HG02623 (cell line): ENCODE results near the gene ARHGEF19.
"Not testable (repeated sequence)": the region's sequence is repeated elsewhere in the genome, so short reads cannot be mapped to it uniquely, and the experiment has no call there.

ENCODE experiments used
- ATAC-seq: cut with Tn5 transposase; IDR thresholded peaks from one replicate; pipeline ENCODE4 v1.9.1; 2021; ENCODE audit warnings: moderate library complexity; ENCODE audit not compliant: unreplicated experiment

ARHGEF19 gene

GRCh38 chr1:16168144-16168495 is 44.3 kb downstream of the ARHGEF19 start:
- not testable (repeated sequence) for ATAC-seq

DNA sequence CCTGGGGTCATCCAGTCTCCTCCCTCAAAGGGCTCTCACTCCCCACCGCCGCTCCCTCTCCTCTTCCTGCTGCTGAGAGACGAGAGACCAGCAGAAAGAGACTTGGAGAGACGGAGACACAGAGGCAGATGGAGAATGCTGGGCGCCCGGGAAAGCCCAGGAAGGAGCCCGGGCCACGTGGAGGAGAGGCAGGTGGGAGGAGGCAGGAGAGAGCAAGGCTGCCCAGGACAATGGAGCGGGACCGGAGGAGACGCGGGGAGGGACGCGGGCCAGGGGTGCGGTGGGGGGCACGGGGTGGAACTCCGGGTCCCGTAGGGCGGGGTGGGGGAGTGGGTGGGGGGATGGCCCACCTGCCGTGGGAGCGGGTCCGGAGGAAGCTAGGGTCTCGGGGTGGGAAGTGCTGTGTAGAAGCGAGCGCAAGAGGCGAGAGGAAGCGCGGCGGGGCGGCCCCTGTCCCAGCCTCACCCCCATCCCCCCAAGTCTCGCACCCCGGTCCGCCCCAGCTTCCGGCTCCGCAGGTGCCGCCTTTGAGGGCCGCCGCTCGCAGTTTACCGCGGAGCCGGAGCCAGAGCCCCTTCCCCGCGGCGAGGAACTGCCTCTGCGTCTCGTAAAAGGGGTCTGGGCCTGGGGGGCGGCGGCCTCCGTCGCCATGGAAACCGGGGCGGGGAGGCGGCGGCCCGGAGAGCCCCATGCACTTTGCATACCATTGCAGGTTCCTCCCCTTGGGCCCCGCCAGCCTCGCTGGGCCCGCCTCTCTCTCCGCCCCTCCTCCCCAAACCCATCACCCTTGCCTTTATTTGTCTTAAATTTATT is 44.9 kb downstream of the ARHGEF19 start:
- no peak for ATAC-seq

DNA sequence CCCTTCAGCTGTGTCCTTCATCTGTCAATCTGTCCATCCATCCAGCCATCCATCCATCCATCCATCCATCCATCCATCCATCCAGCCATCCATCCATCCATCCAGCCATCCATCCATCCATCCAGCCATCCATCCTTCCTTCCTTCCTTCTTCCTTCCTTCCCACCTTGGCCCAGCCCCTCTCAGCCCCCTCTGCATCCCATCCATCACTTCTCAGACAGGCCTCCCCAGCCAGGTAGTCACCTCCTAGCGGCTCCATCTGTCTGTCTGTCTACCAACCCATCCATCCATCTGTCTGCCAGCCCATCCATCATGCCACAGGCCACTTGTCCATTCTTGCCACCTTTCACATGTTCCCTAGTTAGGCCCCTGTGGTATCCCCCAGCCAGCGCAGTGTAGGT is 46.3 kb downstream of the ARHGEF19 start:
- no peak for ATAC-seq

GRCh38 chr1:16165548-16165947 is 46.9 kb downstream of the ARHGEF19 start:
- ATAC-seq = no peak

GRCh38 chr1:16165073-16165364 is 47.4 kb downstream of the ARHGEF19 start:
- no peak for ATAC-seq

- ATAC-seq = no peak
Observed at GRCh38 chr1:16164213-16165072, 48.0 kb downstream of the ARHGEF19 start.

DNA sequence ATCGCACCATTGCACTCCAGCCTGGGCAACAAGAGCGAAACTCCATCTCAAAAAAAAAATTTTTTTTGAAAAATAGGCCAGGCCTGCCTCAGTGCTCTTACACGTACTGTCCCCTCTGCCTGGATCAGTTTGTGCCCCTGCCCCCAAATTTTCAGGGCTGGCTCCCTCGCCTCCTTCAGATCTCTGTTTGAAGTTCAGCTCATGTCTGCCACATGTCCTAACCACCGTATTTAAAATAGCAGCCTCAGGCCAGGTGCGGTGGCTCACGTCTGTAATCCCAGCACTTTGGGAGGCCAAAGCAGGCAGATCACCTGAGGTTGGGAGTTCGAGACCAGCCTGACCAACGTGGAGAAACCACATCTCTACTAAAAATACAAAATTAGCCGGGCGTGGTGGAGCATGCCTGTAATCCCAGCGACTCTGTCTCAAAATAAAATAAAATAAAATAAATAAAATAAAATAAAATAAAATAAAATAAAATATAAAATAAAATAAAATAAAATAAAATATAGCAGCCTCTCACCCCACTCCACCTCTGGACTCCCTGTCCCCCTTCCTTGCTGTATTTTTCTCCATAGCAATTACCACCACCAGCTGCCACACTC is 48.7 kb downstream of the ARHGEF19 start:
- ATAC-seq = not testable (repeated sequence)

DNA sequence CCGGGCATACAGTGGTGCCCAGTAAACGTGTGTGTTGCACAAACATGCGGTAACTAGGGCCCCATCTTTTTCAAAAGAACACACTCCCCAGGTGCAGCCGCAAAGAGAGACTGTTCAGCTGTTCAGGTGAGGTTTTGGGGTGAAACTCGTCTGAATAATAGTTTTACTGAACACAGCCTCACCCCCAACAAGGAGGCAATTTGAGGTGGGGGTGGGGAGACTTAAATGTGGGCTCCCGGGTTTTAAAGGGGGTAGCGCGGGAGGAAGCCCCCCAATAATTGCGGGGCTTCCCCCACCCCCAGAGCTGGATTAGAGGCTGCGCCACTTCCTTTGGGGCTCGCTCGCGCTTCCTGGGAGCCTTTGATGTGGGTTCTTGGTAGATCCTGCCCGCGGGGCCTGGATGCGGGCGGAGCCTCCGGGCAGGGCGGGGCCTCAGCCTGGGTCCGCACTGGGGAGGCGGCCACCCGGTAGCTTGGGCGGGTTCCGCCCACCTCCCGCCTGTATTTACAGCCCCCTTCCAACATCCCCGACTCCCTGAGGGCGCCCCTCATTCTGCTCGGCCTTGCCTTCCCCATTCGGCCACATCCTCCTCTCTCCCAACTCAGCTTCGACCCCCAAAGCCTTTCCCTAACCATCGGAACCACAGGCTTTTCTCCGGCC is 50.2 kb downstream of the ARHGEF19 start:
- ATAC-seq = no peak

DNA sequence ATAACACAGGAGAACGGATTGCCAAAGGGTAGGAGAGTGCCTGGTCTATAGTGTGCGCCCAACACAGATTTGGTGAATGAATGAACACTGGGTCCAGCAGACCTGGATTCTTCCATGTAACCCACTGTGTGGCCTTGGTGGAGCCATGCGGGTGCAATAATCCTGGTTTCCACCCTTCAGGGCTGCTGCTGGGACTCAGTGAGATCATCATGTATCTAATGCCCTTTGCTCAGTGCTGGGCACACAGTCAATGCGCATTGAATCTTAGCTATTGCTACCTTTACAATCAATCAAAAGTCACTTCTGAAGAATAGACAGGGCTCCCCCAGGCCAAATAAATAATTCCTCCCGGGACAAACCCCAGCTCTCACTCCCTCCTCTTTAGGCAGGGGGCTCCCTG is 50.7 kb downstream of the ARHGEF19 start:
- ATAC-seq = no peak

DNA sequence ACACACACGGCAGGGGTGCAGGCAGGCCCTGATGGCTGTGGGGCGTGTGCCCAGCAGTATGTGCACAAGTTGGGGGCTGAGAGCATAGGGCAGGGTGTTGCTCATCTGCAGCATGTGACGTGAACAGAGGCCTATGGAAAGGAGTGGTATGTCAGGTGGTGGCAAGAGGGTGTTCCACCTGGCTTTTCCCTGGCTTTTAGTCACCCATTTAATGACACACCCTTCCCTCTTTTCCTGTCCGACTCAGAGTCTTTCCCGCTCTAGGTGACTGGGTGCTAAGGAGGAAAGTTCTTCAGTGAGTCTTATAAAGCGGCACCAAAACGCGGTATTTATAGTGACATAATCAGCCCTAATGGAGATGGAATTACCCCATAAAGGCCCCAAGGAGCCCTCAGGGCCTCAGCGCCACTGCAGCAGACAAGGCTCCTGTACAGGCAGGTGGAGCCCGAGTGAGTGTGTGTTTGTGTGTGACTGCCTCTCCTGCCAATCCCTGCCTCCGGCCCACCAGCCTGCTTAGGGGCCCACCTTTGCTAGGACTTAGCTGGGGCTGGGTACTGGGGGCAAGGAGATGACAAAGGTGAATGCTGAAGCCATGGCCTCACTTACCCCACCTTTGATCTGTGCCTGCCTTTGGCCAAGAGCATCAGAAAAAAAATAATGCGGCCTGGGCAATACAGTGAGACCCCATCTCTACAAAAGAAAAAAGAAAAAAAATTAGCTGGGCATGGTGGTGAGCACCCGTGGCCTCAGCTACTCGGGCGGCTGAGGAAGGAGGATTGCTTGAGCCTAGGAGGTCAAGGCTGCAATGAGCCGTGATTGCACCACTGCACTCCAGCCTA is 53.2 kb downstream of the ARHGEF19 start:
- ATAC-seq = no peak

GRCh38 chr1:16158025-16158424 is 54.4 kb downstream of the ARHGEF19 start:
- no peak for ATAC-seq

GRCh38 chr1:16156848-16157495 is 55.5 kb downstream of the ARHGEF19 start:
- no peak for ATAC-seq

GRCh38 chr1:16155537-16156410 is 56.7 kb downstream of the ARHGEF19 start, which contains the start of gene EPHA2:
EPHA2 (minus strand) TSS chr1:16156069; CDS start chr1:16155932, 137 bp downstream.
- no peak for ATAC-seq

- ATAC-seq = no peak
Observed at GRCh38 chr1:16153999-16154673, 58.3 kb downstream of the ARHGEF19 start.

- no peak for ATAC-seq
Observed at GRCh38 chr1:16153096-16153998, 59.1 kb downstream of the ARHGEF19 start.

GRCh38 chr1:16152481-16153087 is 59.9 kb downstream of the ARHGEF19 start:
- no peak for ATAC-seq

- ATAC-seq = no peak
Observed at GRCh38 chr1:16151995-16152384, 60.5 kb downstream of the ARHGEF19 start.
